KMS-11 (cell line): ENCODE data around the gene MRFAP1.

ENCODE experiments used
- H2AFZ ChIP-seq: fragments of 200-600 bp; sonication (generic); 2 replicates; pipeline ENCODE4 v1.6.1; 2016; ENCODE audit warnings: antibody characterized with exemption, mixed run types, low read depth
- H3K27ac ChIP-seq: fragments of 200-600 bp; sonication (generic); 2 replicates; pipeline ENCODE4 v1.6.1; 2016; ENCODE audit warnings: mild to moderate bottlenecking, mixed run types
- H3K27me3 ChIP-seq: fragments of 200-600 bp; sonication (generic); 2 replicates; pipeline ENCODE4 v1.6.1; 2017; ENCODE audit warnings: mild to moderate bottlenecking, low read depth, mixed run types, moderate library complexity; ENCODE audit not compliant: insufficient read depth
- H3K36me3 ChIP-seq: fragments of 200-600 bp; sonication (generic); 2 replicates; pipeline ENCODE4 v1.6.1; 2017; ENCODE audit warnings: mild to moderate bottlenecking, mixed run types; ENCODE audit not compliant: insufficient read depth
- H3K4me1 ChIP-seq: fragments of 200-600 bp; sonication (generic); 2 replicates; pipeline ENCODE4 v1.6.1; 2016; ENCODE audit warnings: mild to moderate bottlenecking, low read depth, mixed run types; ENCODE audit not compliant: poor library complexity, severe bottlenecking
- H3K4me2 ChIP-seq: fragments of 200-600 bp; sonication (generic); 2 replicates; pipeline ENCODE4 v1.7.0; 2016; ENCODE audit warnings: mild to moderate bottlenecking, mixed run types
- H3K4me3 ChIP-seq: fragments of 200-600 bp; sonication (generic); IDR thresholded peaks from 2 replicates; pipeline ENCODE4 v1.6.1; 2017; ENCODE audit warnings: low read depth, low read length, mixed read lengths; ENCODE audit not compliant: insufficient read depth
- H3K79me2 ChIP-seq: fragments of 200-600 bp; sonication (generic); 2 replicates; pipeline ENCODE4 v1.6.1; 2016; ENCODE audit warnings: low read depth, mixed run types; ENCODE audit not compliant: insufficient read depth
- H3K9ac ChIP-seq: fragments of 200-600 bp; sonication (generic); 2 replicates; pipeline ENCODE4 v1.6.1; 2016; ENCODE audit warnings: mild to moderate bottlenecking, mixed run types
- H4K20me1 ChIP-seq: fragments of 200-600 bp; sonication (generic); 2 replicates; pipeline ENCODE4 v1.6.1; 2016; ENCODE audit warnings: mild to moderate bottlenecking, mixed run types; ENCODE audit not compliant: insufficient read depth
- CTCF ChIP-seq: fragments of 200-600 bp; sonication (generic); conservative IDR thresholded peaks from 2 replicates; pipeline ENCODE4 v1.6.1; 2017; ENCODE audit warnings: low read depth, mild to moderate bottlenecking, antibody characterized with exemption, low read length, moderate library complexity, mixed read lengths

Gene MRFAP1

GRCh38 chr4:6657242-6658208 lies 17.0 kb downstream of the MRFAP1 start:
- Histone ChIP-seq H3K79me2 (no peaks in the 10 kb centered on the region), H3K4me3 (no peak overlapping the region), H3K27me3 (no peaks in the 10 kb centered on the region), H3K9ac (no peak overlapping the region), H3K27ac (no peak overlapping the region), H3K4me2 (no peak overlapping the region), H3K36me3 (no peaks in the 10 kb centered on the region), H3K4me1 (no peaks in the 10 kb centered on the region), H4K20me1 (no peaks in the 10 kb centered on the region), H2AFZ (no peak overlapping the region)
- TF ChIP-seq CTCF: no peak

GRCh38 chr4:6658209-6658595 lies 17.7 kb downstream of the MRFAP1 start:
- Histone ChIP-seq H3K36me3 (no peaks in the 10 kb centered on the region), H3K27ac (no peak overlapping the region), H4K20me1 (no peaks in the 10 kb centered on the region), H3K4me1 (no peaks in the 10 kb centered on the region), H3K4me2 (no peak overlapping the region), H3K27me3 (no peaks in the 10 kb centered on the region), H3K4me3 (no peak overlapping the region), H2AFZ (no peak overlapping the region), H3K79me2 (no peaks in the 10 kb centered on the region), H3K9ac (no peak overlapping the region)
- no peak for TF ChIP-seq CTCF

GRCh38 chr4:6658597-6659075 lies 18.2 kb downstream of the MRFAP1 start:
- no peaks in the 10 kb centered on the region for H3K4me1 ChIP-seq
- H3K9ac ChIP-seq: no peak overlapping the region
- no peak overlapping the region for H3K27ac ChIP-seq
- TF ChIP-seq CTCF: no peak
- no peak overlapping the region for H3K4me2 ChIP-seq
- no peaks in the 10 kb centered on the region for H3K79me2 ChIP-seq
- no peak overlapping the region for H2AFZ ChIP-seq
- no peaks in the 10 kb centered on the region for H3K36me3 ChIP-seq
- H4K20me1 ChIP-seq: no peaks in the 10 kb centered on the region
- no peaks in the 10 kb centered on the region for H3K27me3 ChIP-seq
- H3K4me3 ChIP-seq: no peak overlapping the region

GRCh38 chr4:6659897-6660296 lies 19.4 kb downstream of the MRFAP1 start:
- H2AFZ ChIP-seq: no peak overlapping the region
- no peaks in the 10 kb centered on the region for H3K27me3 ChIP-seq
- TF ChIP-seq CTCF: no peak
- no peaks in the 10 kb centered on the region for H3K79me2 ChIP-seq
- no peaks in the 10 kb centered on the region for H3K36me3 ChIP-seq
- no peaks in the 10 kb centered on the region for H4K20me1 ChIP-seq
- H3K4me2 ChIP-seq: no peak overlapping the region
- H3K4me3 ChIP-seq: no peak overlapping the region
- no peaks in the 10 kb centered on the region for H3K4me1 ChIP-seq
- no peak overlapping the region for H3K27ac ChIP-seq
- no peak overlapping the region for H3K9ac ChIP-seq
